GM23338 (cell line): ENCODE data around the gene OR52E8.

ENCODE experiments used
- CREB1 ChIP-seq: fragments of 250-450 bp; sonication (Bioruptor Pico); IDR thresholded peaks from 2 replicates; pipeline ENCODE4 v1.5.0; 2020; ENCODE audit warnings: low read depth, mild to moderate bottlenecking, moderate library complexity
- CTCF ChIP-seq, 2 experiments: fragments of 200-600 bp in 1 of 2; sonication (generic) in 1 of 2; conservative IDR thresholded peaks; 2 replicates each; pipeline versions ENCODE4 v1.5.1 to v1.6.1; 2016 to 2017; ENCODE audit warnings: antibody characterized with exemption in 2 of 2, low read depth in 2 of 2, mild to moderate bottlenecking in 2 of 2, moderate library complexity in 1 of 2
- EZH2 ChIP-seq: fragments of 200-600 bp; sonication (generic); IDR thresholded peaks from one replicate; pipeline ENCODE4 v1.8.0; 2017; ENCODE audit warnings: antibody characterized with exemption, mild to moderate bottlenecking, low read depth; ENCODE audit not compliant: unreplicated experiment
- EZH2phosphoT487 ChIP-seq: fragments of 200-600 bp; sonication (generic); IDR thresholded peaks from one replicate; pipeline ENCODE4 v1.8.1; 2018; ENCODE audit warnings: antibody characterized with exemption; ENCODE audit not compliant: unreplicated experiment
- NANOG ChIP-seq: IDR thresholded peaks from 2 replicates; pipeline ENCODE4 v1.6.1; 2016; ENCODE audit warnings: antibody characterized with exemption, borderline replicate concordance
- REST ChIP-seq: IDR thresholded peaks from one replicate; pipeline ENCODE4 v1.6.1; 2018; ENCODE audit warnings: antibody characterized with exemption; ENCODE audit not compliant: unreplicated experiment
- ZNF114 ChIP-seq: fragments of 250-450 bp; sonication (Bioruptor Pico); IDR thresholded peaks from 2 replicates; pipeline ENCODE4 v1.5.0; 2020; ENCODE audit warnings: mild to moderate bottlenecking, moderate library complexity

- TF ChIP-seq EZH2 = no peak
- no peak for TF ChIP-seq REST
- TF ChIP-seq CTCF (conservative IDR thresholded peaks at IDR 0.05; ENCODE audit: low read depth in 2 of 2) = no peak
- TF ChIP-seq NANOG = no peak
- TF ChIP-seq EZH2phosphoT487 = no peak
- TF ChIP-seq ZNF114 (CRISPR knock-in tag) = no peak
- TF ChIP-seq CREB1 (CRISPR knock-in tag) = no peak
These were observed 6.5 kb downstream of the OR52E8 start for GRCh38 chr11:5851002-5851401.
